HG02884 (cell line): Measurements from ENCODE around the gene DPP6.
"Not testable (repeated sequence)": the region's sequence is repeated elsewhere in the genome, so short reads cannot be mapped to it uniquely, and the experiment has no call there.

ENCODE experiments used
- ATAC-seq: cut with Tn5 transposase; IDR thresholded peaks from one replicate; pipeline ENCODE4 v1.9.1; 2021; ENCODE audit warnings: mild to moderate bottlenecking, moderate library complexity; ENCODE audit not compliant: unreplicated experiment

Gene DPP6

GRCh38 chr7:154646126-154647013, 594.2 kb downstream of the DPP6 start:
- ATAC-seq, result no peak

- no peak for ATAC-seq
Measured at GRCh38 chr7:154647625-154648024, 595.4 kb downstream of the DPP6 start.

- no peak for ATAC-seq
Measured at GRCh38 chr7:154649015-154649414, 596.8 kb downstream of the DPP6 start.

GRCh38 chr7:154649434-154649833, 597.2 kb downstream of the DPP6 start:
- no peak for ATAC-seq

GRCh38 chr7:154650275-154650674, 598.1 kb downstream of the DPP6 start:
- no peak for ATAC-seq

- ATAC-seq, result no peak
Measured at GRCh38 chr7:154651501-154651900, 599.3 kb downstream of the DPP6 start.

GRCh38 chr7:154652564-154652963, 600.4 kb downstream of the DPP6 start:
- ATAC-seq, result no peak

- ATAC-seq, result no peak
Measured at GRCh38 chr7:154653281-154653680, 601.1 kb downstream of the DPP6 start.

- no peak for ATAC-seq
Measured at GRCh38 chr7:154656618-154657017, 604.4 kb downstream of the DPP6 start.

- no peak for ATAC-seq
Measured at GRCh38 chr7:154666768-154667167, 614.6 kb downstream of the DPP6 start.

- no peak for ATAC-seq
Measured at GRCh38 chr7:154672659-154673415, 620.6 kb downstream of the DPP6 start.

- no peak for ATAC-seq
Measured at GRCh38 chr7:154674191-154674590, 622.0 kb downstream of the DPP6 start.

GRCh38 chr7:154675560-154675959, 623.4 kb downstream of the DPP6 start:
- no peak for ATAC-seq

GRCh38 chr7:154676033-154676421, 623.8 kb downstream of the DPP6 start:
- ATAC-seq, result not testable (repeated sequence)

- no peak for ATAC-seq
Measured at GRCh38 chr7:154676422-154677073, 624.4 kb downstream of the DPP6 start.

- ATAC-seq, result no peak
Measured at GRCh38 chr7:154677454-154677853, 625.3 kb downstream of the DPP6 start.

- not testable (repeated sequence) for ATAC-seq
Measured at GRCh38 chr7:154678001-154678550, 625.9 kb downstream of the DPP6 start.

GRCh38 chr7:154679379-154680053, 627.3 kb downstream of the DPP6 start:
- no peak for ATAC-seq

GRCh38 chr7:154680894-154681659, 628.9 kb downstream of the DPP6 start:
- no peak for ATAC-seq

GRCh38 chr7:154682003-154682402, 629.8 kb downstream of the DPP6 start:
- no peak for ATAC-seq
